Measurements from ENCODE around the gene ENTPD3. TPM values are rescaled to one million over a fixed set of nuclear protein-coding genes. Genes with fewer than 3 reads are reported as not detected.

The ENTPD3 gene
- total and polyA plus RNA-seq, 7 experiments from 2014 or later: not detected

GRCh38 chr3:40422861-40423260 lies 35.9 kb downstream of the ENTPD3 start:
- intact Hi-C loops (cut with micrococcal nuclease): no loop called here
- no peak overlapping the region for H3K27ac Mint-ChIP-seq
- H3K4me3 Mint-ChIP-seq: no peak overlapping the region
- Histone ChIP-seq H3K4me1 (ENCODE audit: control insufficient read depth in 2 of 2, insufficient read depth in 2 of 2, low read length in 2 of 2) (no peaks in the 10 kb centered on the region), H3K4me3 (ENCODE audit: low read length) (no peak overlapping the region), H3K27me3 (ENCODE audit: control insufficient read depth in 2 of 2, insufficient read depth in 2 of 2, low read length in 2 of 2) (no peaks in the 10 kb centered on the region), H3K36me3 (ENCODE audit: control insufficient read depth in 2 of 3, insufficient read depth in 3 of 3, low read length in 3 of 3) (no peaks in the 10 kb centered on the region), H3K27ac (ENCODE audit: low read depth, low read length) (no peak overlapping the region), H3K9me3 (ENCODE audit: control insufficient read depth in 2 of 3, low read length in 3 of 3) (no peaks in the 10 kb centered on the region)
- ATAC-seq (no peak), DNase-seq (peak in 3 of 9 donors; percentile 1 to 10 (median 5))
- H3K36me3 Mint-ChIP-seq: peaks cover 0 to 24% (median 20%) of the 10 kb centered on the region in 5 donors
- peaks cover 0 to 16% (median 8%) of the 10 kb centered on the region in 7 donors for H3K4me1 Mint-ChIP-seq
- H3K27me3 Mint-ChIP-seq: peaks cover 0 to 9% (median 0%) of the 10 kb centered on the region in 5 donors
- ChIA-PET POLR2A (no interaction called here), CTCF (no interaction called here)
- no peaks in the 10 kb centered on the region for H3K9me3 Mint-ChIP-seq

DNA sequence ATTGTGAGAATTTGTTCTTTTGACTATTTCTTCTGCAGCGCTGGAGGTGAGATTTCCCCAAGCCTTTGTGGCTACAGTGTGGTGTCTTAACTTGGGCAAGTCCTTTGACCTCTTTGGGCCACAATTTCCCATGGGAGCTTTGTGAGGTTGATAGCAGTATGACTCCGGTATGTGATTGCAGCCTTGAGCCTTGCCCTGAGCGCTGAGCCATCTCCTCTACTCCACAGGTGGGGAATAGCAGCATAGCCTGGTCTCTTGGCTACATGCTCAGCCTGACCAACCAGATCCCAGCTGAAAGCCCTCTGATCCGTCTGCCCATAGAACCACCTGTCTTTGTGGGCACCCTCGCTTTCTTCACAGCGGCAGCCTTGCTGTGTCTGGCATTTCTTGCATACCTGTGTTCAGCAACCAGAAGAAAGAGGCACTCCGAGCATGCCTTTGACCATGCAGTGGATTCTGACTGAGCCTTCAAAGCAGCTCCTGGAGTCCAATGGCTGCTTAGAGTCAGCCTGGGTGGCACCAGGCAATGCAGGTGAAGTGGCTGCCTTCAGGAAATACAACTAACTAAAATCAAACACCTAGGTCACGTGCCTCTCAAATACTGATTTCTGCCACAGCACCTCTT lies 40.2 kb downstream of the ENTPD3 start:
- no peak overlapping the region for H3K27ac ChIP-seq (ENCODE audit: low read depth, low read length)
- DNase-seq (no peak), ATAC-seq (no peak)
- intact Hi-C loops (cut with micrococcal nuclease): no loop called here
- peaks cover 0 to 4% (median 0%) of the 10 kb centered on the region in 3 experiments for H3K36me3 ChIP-seq (ENCODE audit: control insufficient read depth in 2 of 3, insufficient read depth in 3 of 3, low read length in 3 of 3)
- ChIA-PET POLR2A (no interaction called here), CTCF (no interaction called here)
- H3K4me1 ChIP-seq (ENCODE audit: control insufficient read depth in 2 of 2, insufficient read depth in 2 of 2, low read length in 2 of 2): no peaks in the 10 kb centered on the region
- no peaks in the 10 kb centered on the region for H3K27me3 ChIP-seq (ENCODE audit: control insufficient read depth in 2 of 2, insufficient read depth in 2 of 2, low read length in 2 of 2)
- no peaks in the 10 kb centered on the region for H3K9me3 ChIP-seq (ENCODE audit: control insufficient read depth in 2 of 3, low read length in 3 of 3)
- H3K4me1 Mint-ChIP-seq: peaks cover 0 to 16% (median 8%) of the 10 kb centered on the region in 7 donors
- peaks cover 0 to 7% (median 0%) of the 10 kb centered on the region in 5 donors for H3K27me3 Mint-ChIP-seq
- no peak overlapping the region for H3K4me3 Mint-ChIP-seq
- H3K27ac Mint-ChIP-seq: no peak overlapping the region
- peaks cover 0 to 35% (median 18%) of the 10 kb centered on the region in 5 donors for H3K36me3 Mint-ChIP-seq
- no peak overlapping the region for H3K4me3 ChIP-seq (ENCODE audit: low read length)
- no peaks in the 10 kb centered on the region for H3K9me3 Mint-ChIP-seq

GRCh38 chr3:40432793-40433192 lies 45.8 kb downstream of the ENTPD3 start:
- Mint-ChIP-seq H3K9me3 (no peaks in the 10 kb centered on the region), H3K36me3 (peaks cover 0 to 35% (median 12%) of the 10 kb centered on the region in 5 donors), H3K4me1 (peaks cover 0 to 5% (median 0%) of the 10 kb centered on the region in 7 donors), H3K27ac (no peak overlapping the region), H3K27me3 (peaks cover 0 to 6% (median 0%) of the 10 kb centered on the region in 5 donors), H3K4me3 (no peak overlapping the region)
- Histone ChIP-seq H3K27ac (ENCODE audit: low read depth, low read length) (no peak overlapping the region), H3K36me3 (ENCODE audit: control insufficient read depth in 2 of 3, insufficient read depth in 3 of 3, low read length in 3 of 3) (peaks cover 0 to 4% (median 0%) of the 10 kb centered on the region in 3 experiments), H3K27me3 (ENCODE audit: control insufficient read depth in 2 of 2, insufficient read depth in 2 of 2, low read length in 2 of 2) (no peaks in the 10 kb centered on the region), H3K4me3 (ENCODE audit: low read length) (no peak overlapping the region), H3K4me1 (ENCODE audit: control insufficient read depth in 2 of 2, insufficient read depth in 2 of 2, low read length in 2 of 2) (no peaks in the 10 kb centered on the region), H3K9me3 (ENCODE audit: control insufficient read depth in 2 of 3, low read length in 3 of 3) (no peaks in the 10 kb centered on the region)
- POLR2A ChIA-PET: no interaction called here
- ATAC-seq (no peak), DNase-seq (no peak)
- CTCF ChIA-PET: no interaction called here
- intact Hi-C loops (cut with micrococcal nuclease): no loop called here

GRCh38 chr3:40437889-40438288 lies 50.9 kb downstream of the ENTPD3 start:
- DNase-seq: no peak
- H3K9me3 ChIP-seq (ENCODE audit: control insufficient read depth in 2 of 3, low read length in 3 of 3): no peaks in the 10 kb centered on the region
- POLR2A ChIA-PET: no interaction called here

DNA sequence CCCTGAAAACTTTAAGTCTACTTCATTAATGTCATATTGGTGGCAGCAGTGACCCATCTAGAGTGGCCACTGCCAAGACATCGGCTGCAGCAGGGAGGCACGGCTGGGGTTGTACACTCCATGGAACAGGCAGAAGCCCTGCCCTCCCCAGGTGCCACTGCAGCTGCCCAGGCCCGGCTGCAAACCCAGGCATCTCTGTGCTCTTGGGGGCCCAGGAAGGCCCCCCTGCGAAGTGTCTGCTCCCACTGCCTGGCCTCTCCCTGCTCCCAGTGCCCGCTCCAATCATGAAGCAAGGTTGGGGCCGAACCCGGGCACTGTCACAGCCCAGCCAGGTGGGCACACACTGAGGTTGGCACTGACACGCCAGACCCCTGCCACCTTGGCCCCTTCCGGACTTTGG lies 58.1 kb downstream of the ENTPD3 start:
- peaks cover 0 to 6% (median 0%) of the 10 kb centered on the region in 7 donors for H3K4me1 Mint-ChIP-seq
- Histone ChIP-seq H3K36me3 (ENCODE audit: control insufficient read depth in 2 of 3, insufficient read depth in 3 of 3, low read length in 3 of 3) (peaks cover 0 to 8% (median 0%) of the 10 kb centered on the region in 3 experiments), H3K9me3 (ENCODE audit: control insufficient read depth in 2 of 3, low read length in 3 of 3) (no peaks in the 10 kb centered on the region), H3K4me1 (ENCODE audit: control insufficient read depth in 2 of 2, insufficient read depth in 2 of 2, low read length in 2 of 2) (no peaks in the 10 kb centered on the region), H3K4me3 (ENCODE audit: low read length) (no peak overlapping the region), H3K27me3 (ENCODE audit: control insufficient read depth in 2 of 2, insufficient read depth in 2 of 2, low read length in 2 of 2) (no peaks in the 10 kb centered on the region), H3K27ac (ENCODE audit: low read depth, low read length) (no peak overlapping the region)
- no peaks in the 10 kb centered on the region for H3K27me3 Mint-ChIP-seq
- H3K9me3 Mint-ChIP-seq: peaks cover 0 to 5% (median 0%) of the 10 kb centered on the region in 11 donors
- no peak overlapping the region for H3K4me3 Mint-ChIP-seq
- ChIA-PET POLR2A (interaction anchor here (0.7 kb wide), 1 partner anchor 136 kb away, joined by 3 read pairs; no protein-coding TSS in a partner anchor), CTCF (no interaction called here)
- DNase-seq (no peak), ATAC-seq (no peak)
- intact Hi-C loops (cut with micrococcal nuclease): no loop called here
- peaks cover 0 to 28% (median 7%) of the 10 kb centered on the region in 5 donors for H3K36me3 Mint-ChIP-seq
- H3K27ac Mint-ChIP-seq: no peak overlapping the region

More at GRCh38 chr3:40437889-40438288, 50.9 kb downstream of the ENTPD3 start:
- CTCF ChIA-PET: no interaction called here
- intact Hi-C loops (cut with micrococcal nuclease): no loop called here
- H3K4me3 Mint-ChIP-seq: no peak overlapping the region
- no peak for ATAC-seq
- Histone ChIP-seq H3K4me3 (ENCODE audit: low read length) (no peak overlapping the region), H3K4me1 (ENCODE audit: control insufficient read depth in 2 of 2, insufficient read depth in 2 of 2, low read length in 2 of 2) (no peaks in the 10 kb centered on the region), H3K27me3 (ENCODE audit: control insufficient read depth in 2 of 2, insufficient read depth in 2 of 2, low read length in 2 of 2) (no peaks in the 10 kb centered on the region), H3K36me3 (ENCODE audit: control insufficient read depth in 2 of 3, insufficient read depth in 3 of 3, low read length in 3 of 3) (no peaks in the 10 kb centered on the region), H3K27ac (ENCODE audit: low read depth, low read length) (no peak overlapping the region)
- H3K36me3 Mint-ChIP-seq: peaks cover 0 to 22% (median 7%) of the 10 kb centered on the region in 5 donors
- H3K27me3 Mint-ChIP-seq: no peaks in the 10 kb centered on the region
- H3K4me1 Mint-ChIP-seq: peaks cover 0 to 5% (median 0%) of the 10 kb centered on the region in 7 donors
- no peak overlapping the region for H3K27ac Mint-ChIP-seq
- peaks cover 0 to 5% (median 0%) of the 10 kb centered on the region in 11 donors for H3K9me3 Mint-ChIP-seq

DNA sequence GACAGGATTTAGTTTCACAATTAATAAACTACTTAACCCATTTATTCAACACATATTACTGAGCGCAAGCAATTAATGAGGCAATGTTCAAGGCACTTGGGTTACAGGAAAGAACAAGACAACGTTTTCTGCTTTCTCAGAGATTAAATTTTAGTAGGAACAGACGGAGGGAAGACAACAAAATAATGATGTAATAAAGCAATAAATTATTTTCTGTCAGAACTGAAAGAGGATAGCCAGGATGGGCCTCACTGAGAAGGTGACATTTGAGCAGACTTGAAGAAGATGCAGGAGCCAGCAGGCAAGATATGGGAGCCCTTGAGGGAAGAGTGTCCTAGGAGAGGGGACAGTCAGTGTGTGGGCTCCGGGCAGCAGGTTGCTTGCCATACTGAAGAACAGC lies 58.9 kb downstream of the ENTPD3 start:
- ChIA-PET POLR2A (interaction anchor here (0.6 kb wide), 1 partner anchor 43 kb away, joined by 5 read pairs; no protein-coding TSS in a partner anchor), CTCF (no interaction called here)
- Histone ChIP-seq H3K9me3 (ENCODE audit: control insufficient read depth in 2 of 3, low read length in 3 of 3) (no peaks in the 10 kb centered on the region), H3K27ac (ENCODE audit: low read depth, low read length) (no peak overlapping the region), H3K4me1 (ENCODE audit: control insufficient read depth in 2 of 2, insufficient read depth in 2 of 2, low read length in 2 of 2) (no peaks in the 10 kb centered on the region), H3K4me3 (ENCODE audit: low read length) (no peak overlapping the region), H3K36me3 (ENCODE audit: control insufficient read depth in 2 of 3, insufficient read depth in 3 of 3, low read length in 3 of 3) (peaks cover 0 to 8% (median 0%) of the 10 kb centered on the region in 3 experiments), H3K27me3 (ENCODE audit: control insufficient read depth in 2 of 2, insufficient read depth in 2 of 2, low read length in 2 of 2) (no peaks in the 10 kb centered on the region)
- peaks cover 0 to 20% (median 7%) of the 10 kb centered on the region in 5 donors for H3K36me3 Mint-ChIP-seq
- intact Hi-C loops (cut with micrococcal nuclease): no loop called here
- H3K27ac Mint-ChIP-seq: peak overlapping the region in 1 of 9 donors; percentile 18
- no peaks in the 10 kb centered on the region for H3K9me3 Mint-ChIP-seq
- peaks cover 0 to 6% (median 0%) of the 10 kb centered on the region in 7 donors for H3K4me1 Mint-ChIP-seq
- DNase-seq (no peak), ATAC-seq (no peak)
- H3K27me3 Mint-ChIP-seq: no peaks in the 10 kb centered on the region
- no peak overlapping the region for H3K4me3 Mint-ChIP-seq

GRCh38 chr3:40450438-40450837 lies 63.5 kb downstream of the ENTPD3 start:
- Histone ChIP-seq H3K36me3 (ENCODE audit: control insufficient read depth in 2 of 3, insufficient read depth in 3 of 3, low read length in 3 of 3) (peaks cover 0 to 8% (median 0%) of the 10 kb centered on the region in 3 experiments), H3K27me3 (ENCODE audit: control insufficient read depth in 2 of 2, insufficient read depth in 2 of 2, low read length in 2 of 2) (no peaks in the 10 kb centered on the region), H3K27ac (ENCODE audit: low read depth, low read length) (no peak overlapping the region), H3K4me1 (ENCODE audit: control insufficient read depth in 2 of 2, insufficient read depth in 2 of 2, low read length in 2 of 2) (peaks cover 9 to 13% of the 10 kb centered on the region in 2 donors), H3K4me3 (ENCODE audit: low read length) (no peak overlapping the region), H3K9me3 (ENCODE audit: control insufficient read depth in 2 of 3, low read length in 3 of 3) (no peaks in the 10 kb centered on the region)
- ChIA-PET CTCF (no interaction called here), POLR2A (no interaction called here)
- Mint-ChIP-seq H3K36me3 (peaks cover 0 to 20% (median 7%) of the 10 kb centered on the region in 5 donors), H3K27me3 (no peaks in the 10 kb centered on the region), H3K9me3 (no peaks in the 10 kb centered on the region), H3K27ac (no peak overlapping the region), H3K4me1 (peaks cover 15 to 36% (median 27%) of the 10 kb centered on the region in 7 donors), H3K4me3 (no peak overlapping the region)
- DNase-seq (no peak), ATAC-seq (no peak)
- intact Hi-C loops (cut with micrococcal nuclease): loop anchor here (5.0 to 10.0 kb wide), 4 partner anchors 258 to 1564 kb away; partner anchors contain the start of genes RPSA (in 1 of the 2), SCN11A (in 1 of the 2) and WDR48 (in 1 of the 2)

Data from naive thymus-derived CD4-positive, alpha-beta T cell (primary cell).